GM21717 (cell line): Measurements from ENCODE around the gene COQ5.

Source experiments
- ATAC-seq: cut with Tn5 transposase; IDR thresholded peaks from one replicate; pipeline ENCODE4 v1.9.1; 2021; ENCODE audit warnings: mild to moderate bottlenecking, moderate library complexity; ENCODE audit not compliant: unreplicated experiment

COQ5 gene

DNA sequence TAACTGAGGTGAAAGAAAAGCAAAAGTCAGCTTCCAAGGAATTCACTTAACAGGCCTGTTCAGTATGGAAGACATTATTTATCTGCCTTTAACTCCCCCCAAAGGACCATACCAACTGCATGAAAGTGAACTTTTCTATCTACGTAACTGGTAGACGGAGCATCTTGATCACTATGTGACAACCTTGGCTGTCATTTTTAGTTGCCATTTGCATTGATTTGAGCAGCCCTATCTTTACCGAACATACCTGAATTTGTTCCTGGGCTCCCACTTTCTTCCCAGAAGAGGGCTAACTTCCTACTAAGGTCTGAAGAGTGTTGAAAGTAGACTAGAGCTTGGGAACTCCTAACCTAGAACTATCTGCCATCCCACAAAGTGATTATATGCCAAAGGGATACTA, 68.8 kb downstream of the COQ5 start:
- ATAC-seq = no peak

GRCh38 chr12:120457133-120457532, 71.8 kb downstream of the COQ5 start:
- ATAC-seq = no peak

DNA sequence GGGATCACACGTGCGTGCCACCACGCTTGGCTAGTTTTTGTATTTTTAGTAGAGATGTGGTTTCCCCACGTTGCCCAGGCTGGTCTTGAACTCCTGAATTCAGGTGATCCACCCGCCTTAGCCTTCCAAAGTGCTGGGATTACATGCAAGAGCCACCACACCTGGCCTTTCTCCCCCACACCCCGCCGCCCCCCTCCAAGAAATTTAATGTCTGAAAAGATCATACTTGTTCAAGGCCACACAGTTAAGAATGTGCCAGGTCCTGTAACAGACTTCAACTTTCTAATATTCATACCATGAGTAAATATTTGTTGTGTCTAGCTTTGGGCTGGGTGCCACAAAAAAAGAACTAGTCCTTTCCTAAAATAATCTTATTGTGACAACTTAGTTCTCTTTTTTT, 73.7 kb downstream of the COQ5 start:
- no peak for ATAC-seq

GRCh38 chr12:120453977-120454376, 75.0 kb downstream of the COQ5 start:
- ATAC-seq = no peak
